ENCODE results near the gene PLA2G4A.

PLA2G4A gene

GRCh38 chr1:187032316-187032981 is 203.7 kb downstream of the PLA2G4A start:
- DNase-seq (ENCODE audit: low read depth in 2 of 2): no peak

GRCh38 chr1:187032982-187033692 is 204.4 kb downstream of the PLA2G4A start:
- DNase-seq (ENCODE audit: low read depth in 2 of 2): no peak

GRCh38 chr1:187033693-187034390 is 205.1 kb downstream of the PLA2G4A start:
- DNase-seq (ENCODE audit: low read depth in 2 of 2): no peak

DNA sequence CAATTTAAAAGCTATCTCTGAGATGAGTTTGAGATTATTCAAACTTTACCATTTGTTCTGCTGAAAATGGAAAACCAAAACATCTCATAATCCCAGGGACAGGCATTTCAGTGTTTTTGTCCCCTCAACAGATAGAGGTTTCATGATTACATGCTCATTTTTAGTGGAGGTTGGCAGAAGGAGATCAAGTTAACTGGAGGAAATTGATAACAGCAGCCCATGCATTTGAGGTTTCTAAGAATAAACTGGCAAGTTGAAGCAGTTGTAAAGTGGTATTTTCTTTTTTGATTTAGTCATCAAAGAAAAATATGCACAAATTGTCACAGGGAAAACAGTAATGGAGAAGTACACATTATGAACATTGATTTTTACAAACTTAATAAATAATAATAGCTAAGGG is 205.8 kb downstream of the PLA2G4A start:
- DNase-seq (ENCODE audit: low read depth in 2 of 2): no peak

GRCh38 chr1:187037973-187038553 is 209.3 kb downstream of the PLA2G4A start:
- no peak for DNase-seq (ENCODE audit: low read depth in 2 of 2)

Measured in stimulated activated CD4-positive, alpha-beta T cell treated with anti-CD3 and anti-CD28 coated beads, Interleukin-1b, Interleukin-23, amount 100 ng/mL, for 1 hour (primary cell).